HepG2 (cell line): ENCODE results near the gene NSL1. TPM values are rescaled to one million over a fixed set of nuclear protein-coding genes. Genes with fewer than 3 reads are reported as not detected.
A peak's percentile ranks its signal among the peaks of the same experiment; 100 is the strongest.

Experiments
- BCL6 ChIP-seq: IDR thresholded peaks from 2 replicates; pipeline ENCODE4 v1.6.1; 2016; ENCODE audit warnings: missing genetic modification reagents, missing compliant biosample characterization
- CREM ChIP-seq, 2 experiments: sonication (generic) in 1 of 2; formaldehyde crosslinking in 1 of 2; IDR thresholded peaks; 2 replicates each; pipeline versions ENCODE4 v1.4.0 to v1.6.1; 2016 to 2020; ENCODE audit warnings: antibody characterized with exemption in 1 of 2, mild to moderate bottlenecking in 1 of 2, missing genetic modification reagents in 1 of 2
- ELF1 ChIP-seq: sonication (generic); formaldehyde crosslinking; IDR thresholded peaks from 2 replicates; pipeline ENCODE4 v1.4.0; 2020; ENCODE audit warnings: missing genetic modification reagents
- GTF2F1 ChIP-seq: fragments of 150-350 bp; IDR thresholded peaks from 2 replicates; pipeline ENCODE4 v1.6.1; 2014; ENCODE audit warnings: low read length
- LCORL ChIP-seq, 2 experiments: fragments of 450-650 bp in 1 of 2; sonication (generic) in 1 of 2; formaldehyde crosslinking in 1 of 2; IDR thresholded peaks; 2 replicates each; pipeline versions ENCODE4 v1.5.0 to v1.6.1; 2017 to 2020; ENCODE audit warnings: antibody characterized with exemption in 1 of 2, missing genetic modification reagents in 1 of 2
- MEF2D ChIP-seq: sonication (generic); formaldehyde crosslinking; IDR thresholded peaks from 2 replicates; pipeline ENCODE4 v1.5.1; 2020; ENCODE audit warnings: mild to moderate bottlenecking, missing genetic modification reagents
- PAWR ChIP-seq: sonication (generic); formaldehyde crosslinking; IDR thresholded peaks from 2 replicates; pipeline ENCODE4 v1.4.0; 2020; ENCODE audit warnings: missing genetic modification reagents, mild to moderate bottlenecking, borderline replicate concordance
- PLSCR1 ChIP-seq: sonication (generic); formaldehyde crosslinking; IDR thresholded peaks from 2 replicates; pipeline ENCODE4 v1.5.0; 2020; ENCODE audit warnings: missing genetic modification reagents, mild to moderate bottlenecking, borderline replicate concordance
- RFXANK ChIP-seq: IDR thresholded peaks from 2 replicates; pipeline ENCODE4 v1.6.1; 2016
- SOX13 ChIP-seq, 3 experiments: fragments of 450-650 bp in 1 of 3; sonication (generic) in 1 of 3; formaldehyde crosslinking in 1 of 3; IDR thresholded peaks in 2 of 3; conservative IDR thresholded peaks in 1 of 3; 2 replicates each; pipeline versions ENCODE4 v1.5.0 to v1.6.1; 2016 to 2020; ENCODE audit warnings: antibody characterized with exemption in 1 of 3, mild to moderate bottlenecking in 1 of 3, missing compliant biosample characterization in 1 of 3, missing genetic modification reagents in 1 of 3, moderate library complexity in 1 of 3
- TBX3 ChIP-seq: fragments of 450-650 bp; IDR thresholded peaks from 2 replicates; pipeline ENCODE4 v1.6.1; 2017; ENCODE audit warnings: antibody characterized with exemption, mild to moderate bottlenecking, inconsistent platforms, borderline replicate concordance
- THAP11 ChIP-seq: IDR thresholded peaks from 2 replicates; pipeline ENCODE4 v1.6.1; 2016; ENCODE audit warnings: missing biosample characterization, missing genetic modification reagents
- ZNF160 ChIP-seq: sonication (generic); formaldehyde crosslinking; IDR thresholded peaks from 2 replicates; pipeline ENCODE4 v1.8.0; 2022; ENCODE audit warnings: mild to moderate bottlenecking, inconsistent platforms, missing genetic modification reagents
- ZNF589 ChIP-seq: sonication (generic); formaldehyde crosslinking; conservative IDR thresholded peaks from 2 replicates; pipeline ENCODE4 v1.8.0; 2022; ENCODE audit warnings: mild to moderate bottlenecking, moderate library complexity, missing genetic modification reagents
- ZNF766 ChIP-seq: sonication (generic); formaldehyde crosslinking; IDR thresholded peaks from 2 replicates; pipeline ENCODE4 v1.5.0; 2020; ENCODE audit warnings: missing genetic modification reagents, borderline replicate concordance
- ZNF878 ChIP-seq: sonication (generic); formaldehyde crosslinking; IDR thresholded peaks from 2 replicates; pipeline ENCODE4 v1.8.1; 2023; ENCODE audit warnings: mild to moderate bottlenecking, missing genetic modification reagents, moderate library complexity
- polyA plus RNA-seq, 8 experiments: library from polyadenylated mRNA; depleted of rRNA in 3 of 8; stranded (reverse) in 7 of 8; unstranded in 1 of 8; fragments of >200 nt; fragmentation: Illumina TruSeq in 4 of 8; extraction: Trizol in 4 of 8; gene quantifications; 2 replicates each; pipeline versions ENCODE4 v1.2.1 to v1.2.3, GENCODE V29; 2011 to 2016; ENCODE audit warnings: low read depth in 4 of 8, missing spikeins in 1 of 8, mixed read lengths in 1 of 8; ENCODE audit not compliant: insufficient read depth in 1 of 8
- total RNA-seq, 5 experiments: library from RNA; depleted of rRNA; stranded (reverse); fragments of >200 nt; fragmentation: Illumina TruSeq; extraction: Trizol; gene quantifications; 2 replicates each; pipeline ENCODE4 v1.2.3, GENCODE V29; 2016; ENCODE audit warnings: low read depth in 1 of 5
- TF ChIP-seq, protein P1 (sequence below), 2 experiments: fragments of 450-650 bp in 1 of 2; sonication (generic) in 1 of 2; formaldehyde crosslinking in 1 of 2; IDR thresholded peaks; 2 replicates each; pipeline versions ENCODE4 v1.6.1 to v1.8.0; 2016 to 2022; ENCODE audit warnings: antibody characterized with exemption in 1 of 2, mild to moderate bottlenecking in 1 of 2, missing genetic modification reagents in 1 of 2
- TF ChIP-seq, protein P2 (sequence below): IDR thresholded peaks from 2 replicates; pipeline ENCODE4 v1.6.1; 2016; ENCODE audit warnings: missing genetic modification reagents, missing compliant biosample characterization

NSL1 gene
- total and polyA plus RNA-seq, 2 of the 13 experiments (the other 11 are each of a cell fraction or from before 2014, with no cell fraction given) = 34.5 to 77.4 TPM

DNA sequence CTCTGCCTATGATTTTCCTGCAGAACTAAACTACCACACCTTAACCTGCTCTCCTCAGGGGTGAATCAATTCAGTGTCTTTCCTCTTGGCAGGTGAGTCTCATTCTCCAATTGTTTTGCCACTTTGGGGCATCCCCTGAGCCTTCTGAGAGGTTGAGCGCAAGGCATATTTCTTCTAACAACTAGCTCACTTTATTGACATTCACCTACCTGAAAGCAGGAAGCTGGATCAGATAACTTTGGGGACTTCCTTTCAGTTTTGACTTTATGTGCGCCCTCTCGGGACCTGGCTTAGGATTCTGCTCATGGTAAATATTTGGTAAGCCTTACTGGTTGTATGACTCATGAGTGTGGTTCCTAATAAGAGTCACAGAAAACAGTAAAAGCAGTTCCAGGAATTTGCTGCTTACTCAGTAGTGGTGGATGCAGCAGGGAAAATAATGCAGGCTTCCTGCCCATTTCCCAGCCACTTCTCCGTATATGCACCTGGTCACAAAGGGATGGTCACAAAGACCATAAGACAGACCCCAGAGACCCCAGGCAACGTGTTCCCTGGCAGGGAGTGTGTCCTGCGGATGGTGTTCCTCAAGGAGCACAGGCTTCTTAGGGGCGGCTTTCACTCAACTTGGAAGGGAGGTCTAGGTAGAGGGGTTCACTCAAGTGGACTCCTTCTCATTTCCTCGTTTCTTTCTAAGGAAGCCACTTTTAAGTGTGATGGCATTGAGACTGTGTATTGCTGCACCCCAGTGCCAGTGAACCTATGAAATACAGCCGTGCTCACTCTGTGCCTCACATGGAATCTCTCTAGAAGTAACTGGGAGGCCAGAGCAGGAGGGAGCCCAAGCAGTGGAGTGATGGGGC lies 70.0 kb downstream of the NSL1 start (continued):
- TF ChIP-seq, protein P1, sequence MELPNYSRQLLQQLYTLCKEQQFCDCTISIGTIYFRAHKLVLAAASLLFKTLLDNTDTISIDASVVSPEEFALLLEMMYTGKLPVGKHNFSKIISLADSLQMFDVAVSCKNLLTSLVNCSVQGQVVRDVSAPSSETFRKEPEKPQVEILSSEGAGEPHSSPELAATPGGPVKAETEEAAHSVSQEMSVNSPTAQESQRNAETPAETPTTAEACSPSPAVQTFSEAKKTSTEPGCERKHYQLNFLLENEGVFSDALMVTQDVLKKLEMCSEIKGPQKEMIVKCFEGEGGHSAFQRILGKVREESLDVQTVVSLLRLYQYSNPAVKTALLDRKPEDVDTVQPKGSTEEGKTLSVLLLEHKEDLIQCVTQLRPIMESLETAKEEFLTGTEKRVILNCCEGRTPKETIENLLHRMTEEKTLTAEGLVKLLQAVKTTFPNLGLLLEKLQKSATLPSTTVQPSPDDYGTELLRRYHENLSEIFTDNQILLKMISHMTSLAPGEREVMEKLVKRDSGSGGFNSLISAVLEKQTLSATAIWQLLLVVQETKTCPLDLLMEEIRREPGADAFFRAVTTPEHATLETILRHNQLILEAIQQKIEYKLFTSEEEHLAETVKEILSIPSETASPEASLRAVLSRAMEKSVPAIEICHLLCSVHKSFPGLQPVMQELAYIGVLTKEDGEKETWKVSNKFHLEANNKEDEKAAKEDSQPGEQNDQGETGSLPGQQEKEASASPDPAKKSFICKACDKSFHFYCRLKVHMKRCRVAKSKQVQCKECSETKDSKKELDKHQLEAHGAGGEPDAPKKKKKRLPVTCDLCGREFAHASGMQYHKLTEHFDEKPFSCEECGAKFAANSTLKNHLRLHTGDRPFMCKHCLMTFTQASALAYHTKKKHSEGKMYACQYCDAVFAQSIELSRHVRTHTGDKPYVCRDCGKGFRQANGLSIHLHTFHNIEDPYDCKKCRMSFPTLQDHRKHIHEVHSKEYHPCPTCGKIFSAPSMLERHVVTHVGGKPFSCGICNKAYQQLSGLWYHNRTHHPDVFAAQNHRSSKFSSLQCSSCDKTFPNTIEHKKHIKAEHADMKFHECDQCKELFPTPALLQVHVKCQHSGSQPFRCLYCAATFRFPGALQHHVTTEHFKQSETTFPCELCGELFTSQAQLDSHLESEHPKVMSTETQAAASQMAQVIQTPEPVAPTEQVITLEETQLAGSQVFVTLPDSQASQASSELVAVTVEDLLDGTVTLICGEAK (IDR thresholded peaks at IDR 0.05) = no peak
- TF ChIP-seq, protein P1 (CRISPR knock-in tag; IDR thresholded peaks at IDR 0.05) = peak; percentile 90; the same call in 1 of the 2 replicates
- TF ChIP-seq ZNF766 (CRISPR knock-in tag) (no peak), GTF2F1 (no peak), ZNF589 (no peak), TBX3 (no peak), ZNF160 (CRISPR knock-in tag) (no peak), ZNF878 (CRISPR knock-in tag) (peak; percentile 85; the same call in 1 of the 2 replicates), RFXANK (CRISPR knock-in tag) (no peak), LCORL (IDR thresholded peaks at IDR 0.05) (peak; percentile 81), LCORL (CRISPR knock-in tag; IDR thresholded peaks at IDR 0.05) (peak; percentile 99), SOX13 (IDR thresholded peaks at IDR 0.05) (no peak), SOX13 (CRISPR knock-in tag; conservative IDR thresholded peaks at IDR 0.05 in 1 of 2, IDR thresholded peaks at IDR 0.05 in 1 of 2) (peak in 1 of 2 experiments; percentile 70; a peak in 1 of 4 replicates), THAP11 (CRISPR knock-in tag) (peak; percentile 60; the same call in 1 of the 2 replicates), MEF2D (CRISPR knock-in tag) (peak; percentile 84; the same call in 1 of the 2 replicates), PLSCR1 (no peak), BCL6 (CRISPR knock-in tag) (peak; percentile 90), ELF1 (peak; percentile 75), PAWR (no peak), CREM (IDR thresholded peaks at IDR 0.05) (peak; percentile 63; the same call in 1 of the 2 replicates), CREM (CRISPR knock-in tag; IDR thresholded peaks at IDR 0.05) (no peak)
- TF ChIP-seq, protein P2, sequence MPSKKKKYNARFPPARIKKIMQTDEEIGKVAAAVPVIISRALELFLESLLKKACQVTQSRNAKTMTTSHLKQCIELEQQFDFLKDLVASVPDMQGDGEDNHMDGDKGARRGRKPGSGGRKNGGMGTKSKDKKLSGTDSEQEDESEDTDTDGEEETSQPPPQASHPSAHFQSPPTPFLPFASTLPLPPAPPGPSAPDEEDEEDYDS = peak; percentile 50; the same call in 1 of the 2 replicates
